Measurements from ENCODE around the gene ADAMTS16.

The ADAMTS16 gene

DNA sequence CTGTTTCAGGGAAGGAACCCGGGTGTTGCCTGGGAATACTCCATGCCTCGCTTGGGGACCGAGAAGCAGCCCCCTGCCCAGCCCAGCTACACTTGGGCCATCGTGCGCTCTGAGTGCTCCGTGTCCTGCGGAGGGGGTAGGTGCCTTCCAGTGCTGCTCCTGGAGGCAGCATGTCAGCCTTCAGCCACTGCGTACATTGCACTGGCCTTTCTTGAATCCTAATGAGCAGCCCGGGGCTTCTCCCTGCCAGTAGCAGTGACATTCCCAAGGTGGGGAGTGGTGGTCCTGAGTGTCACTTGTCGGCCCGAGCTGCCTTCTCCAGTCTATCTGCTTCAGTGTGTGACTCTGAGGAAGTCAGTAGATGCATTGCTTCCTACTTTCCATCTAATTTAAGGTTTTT, 101.9 kb downstream of the ADAMTS16 start:
- no peak overlapping the region for H3K4me3 ChIP-seq (ENCODE audit: low read depth, low read length)
- H3K27me3 ChIP-seq (replicated peaks): no peaks in the 10 kb centered on the region
- H3K36me3 ChIP-seq (replicated peaks): no peaks in the 10 kb centered on the region
- TF ChIP-seq, protein P1, sequence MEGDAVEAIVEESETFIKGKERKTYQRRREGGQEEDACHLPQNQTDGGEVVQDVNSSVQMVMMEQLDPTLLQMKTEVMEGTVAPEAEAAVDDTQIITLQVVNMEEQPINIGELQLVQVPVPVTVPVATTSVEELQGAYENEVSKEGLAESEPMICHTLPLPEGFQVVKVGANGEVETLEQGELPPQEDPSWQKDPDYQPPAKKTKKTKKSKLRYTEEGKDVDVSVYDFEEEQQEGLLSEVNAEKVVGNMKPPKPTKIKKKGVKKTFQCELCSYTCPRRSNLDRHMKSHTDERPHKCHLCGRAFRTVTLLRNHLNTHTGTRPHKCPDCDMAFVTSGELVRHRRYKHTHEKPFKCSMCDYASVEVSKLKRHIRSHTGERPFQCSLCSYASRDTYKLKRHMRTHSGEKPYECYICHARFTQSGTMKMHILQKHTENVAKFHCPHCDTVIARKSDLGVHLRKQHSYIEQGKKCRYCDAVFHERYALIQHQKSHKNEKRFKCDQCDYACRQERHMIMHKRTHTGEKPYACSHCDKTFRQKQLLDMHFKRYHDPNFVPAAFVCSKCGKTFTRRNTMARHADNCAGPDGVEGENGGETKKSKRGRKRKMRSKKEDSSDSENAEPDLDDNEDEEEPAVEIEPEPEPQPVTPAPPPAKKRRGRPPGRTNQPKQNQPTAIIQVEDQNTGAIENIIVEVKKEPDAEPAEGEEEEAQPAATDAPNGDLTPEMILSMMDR (IDR thresholded peaks at IDR 0.05; ENCODE audit: low read depth, low read length, missing control alignments): no peak
- DNase-seq: no peak
- in situ Hi-C loops (cut with HindIII; ENCODE audit: low pct_ligation_motif_present, low sequenced_read_pairs): no loop called here
- H3K27ac ChIP-seq: no peak overlapping the region

DNA sequence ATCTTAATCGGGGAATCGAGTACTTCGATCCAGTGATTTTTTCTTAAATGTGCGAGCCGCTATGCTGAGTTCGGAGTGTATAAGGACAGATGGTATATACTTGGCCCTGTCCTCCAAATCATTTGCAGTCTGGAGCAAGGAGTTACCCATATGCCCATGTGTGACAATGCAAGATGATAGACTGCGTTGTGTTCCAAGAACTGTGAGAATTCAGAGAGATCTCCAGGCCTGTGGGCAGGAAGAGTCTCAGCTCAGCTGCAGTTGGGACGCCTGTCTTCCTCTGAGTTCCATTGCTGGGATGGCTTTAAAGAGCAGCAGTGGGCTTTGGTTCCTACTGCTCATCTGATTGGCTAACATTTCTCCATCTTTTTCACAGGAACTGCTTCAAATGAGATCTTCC, 106.6 kb downstream of the ADAMTS16 start:
- no peak overlapping the region for H3K27ac ChIP-seq
- DNase-seq: no peak
- no peaks in the 10 kb centered on the region for H3K27me3 ChIP-seq (replicated peaks)
- in situ Hi-C loops (cut with HindIII; ENCODE audit: low pct_ligation_motif_present, low sequenced_read_pairs): no loop called here
- no peaks in the 10 kb centered on the region for H3K36me3 ChIP-seq (replicated peaks)
- TF ChIP-seq, protein P1 (IDR thresholded peaks at IDR 0.05; ENCODE audit: low read depth, low read length, missing control alignments): no peak
- H3K4me3 ChIP-seq (ENCODE audit: low read depth, low read length): no peak overlapping the region

DNA sequence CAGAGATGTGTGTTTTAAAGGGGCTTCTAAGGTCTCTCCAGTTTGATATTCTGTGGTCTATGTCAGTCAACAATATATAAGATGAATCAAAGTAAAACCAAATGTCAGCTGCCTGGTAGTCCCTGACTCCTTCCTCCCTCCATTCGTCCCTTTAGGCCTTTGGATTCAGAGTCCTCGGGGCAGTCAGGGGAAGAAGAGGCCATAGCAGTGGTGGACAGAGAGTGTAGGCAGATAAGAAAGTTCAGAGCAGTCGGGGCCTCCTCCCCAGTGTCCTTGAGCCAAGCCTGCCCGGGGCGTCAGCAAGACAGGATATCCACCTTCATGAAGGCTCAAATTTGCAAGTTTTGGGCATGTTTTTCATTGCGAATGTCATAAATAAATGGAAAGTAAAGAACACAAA, 110.6 kb downstream of the ADAMTS16 start:
- H3K36me3 ChIP-seq (replicated peaks): no peaks in the 10 kb centered on the region
- in situ Hi-C loops (cut with HindIII; ENCODE audit: low pct_ligation_motif_present, low sequenced_read_pairs): no loop called here
- TF ChIP-seq, protein P1 (IDR thresholded peaks at IDR 0.05; ENCODE audit: low read depth, low read length, missing control alignments): no peak
- no peak for DNase-seq
- no peak overlapping the region for H3K4me3 ChIP-seq (ENCODE audit: low read depth, low read length)
- no peak overlapping the region for H3K27ac ChIP-seq
- no peaks in the 10 kb centered on the region for H3K27me3 ChIP-seq (replicated peaks)

DNA sequence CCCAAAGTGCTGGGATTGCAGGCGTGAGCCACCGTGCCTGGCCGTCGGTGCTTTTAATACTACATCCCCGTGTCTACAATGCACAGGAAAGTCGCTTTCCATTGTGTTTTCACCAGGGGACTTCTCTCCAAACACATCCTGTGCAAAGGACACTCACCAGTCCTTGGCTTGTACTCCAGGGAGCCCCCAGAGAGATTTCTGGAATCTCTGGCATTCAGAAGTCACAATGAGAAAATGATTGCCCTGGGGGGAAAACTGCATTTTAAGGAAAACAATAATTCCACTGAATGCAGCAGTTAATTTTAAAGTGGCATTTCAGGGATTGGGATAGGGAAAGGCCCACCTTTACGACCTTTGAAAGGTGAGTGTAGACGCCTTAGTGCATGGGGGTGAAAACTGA, 112.0 kb downstream of the ADAMTS16 start:
- TF ChIP-seq, protein P1 (IDR thresholded peaks at IDR 0.05; ENCODE audit: low read depth, low read length, missing control alignments): no peak
- Histone ChIP-seq H3K27me3 (replicated peaks) (no peaks in the 10 kb centered on the region), H3K27ac (no peak overlapping the region), H3K4me3 (ENCODE audit: low read depth, low read length) (no peak overlapping the region), H3K36me3 (replicated peaks) (no peaks in the 10 kb centered on the region)
- DNase-seq: no peak
- in situ Hi-C loops (cut with HindIII; ENCODE audit: low pct_ligation_motif_present, low sequenced_read_pairs): no loop called here

DNA sequence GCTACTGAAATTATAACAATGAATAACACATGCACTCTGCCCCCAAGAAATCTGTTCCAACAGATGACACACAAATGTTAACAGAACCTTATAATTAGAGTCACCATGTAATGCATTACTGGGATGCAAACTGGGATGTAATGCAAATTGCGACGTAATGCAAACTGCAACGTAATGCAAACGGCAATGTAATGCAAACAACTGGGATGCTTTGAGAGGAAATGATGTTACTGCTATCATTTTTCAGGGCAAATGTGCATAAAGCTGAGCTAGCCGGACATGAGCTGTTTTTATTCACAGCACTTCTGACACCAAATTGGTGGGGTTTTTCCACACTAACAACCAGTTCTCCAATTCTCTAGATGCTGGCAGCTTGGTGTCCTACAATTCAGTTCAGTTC, 117.2 kb downstream of the ADAMTS16 start:
- Histone ChIP-seq H3K27ac (no peak overlapping the region), H3K4me3 (ENCODE audit: low read depth, low read length) (no peak overlapping the region), H3K36me3 (replicated peaks) (no peaks in the 10 kb centered on the region), H3K27me3 (replicated peaks) (no peaks in the 10 kb centered on the region)
- TF ChIP-seq, protein P1 (IDR thresholded peaks at IDR 0.05; ENCODE audit: low read depth, low read length, missing control alignments): no peak
- in situ Hi-C loops (cut with HindIII; ENCODE audit: low pct_ligation_motif_present, low sequenced_read_pairs): no loop called here
- no peak for DNase-seq

DNA sequence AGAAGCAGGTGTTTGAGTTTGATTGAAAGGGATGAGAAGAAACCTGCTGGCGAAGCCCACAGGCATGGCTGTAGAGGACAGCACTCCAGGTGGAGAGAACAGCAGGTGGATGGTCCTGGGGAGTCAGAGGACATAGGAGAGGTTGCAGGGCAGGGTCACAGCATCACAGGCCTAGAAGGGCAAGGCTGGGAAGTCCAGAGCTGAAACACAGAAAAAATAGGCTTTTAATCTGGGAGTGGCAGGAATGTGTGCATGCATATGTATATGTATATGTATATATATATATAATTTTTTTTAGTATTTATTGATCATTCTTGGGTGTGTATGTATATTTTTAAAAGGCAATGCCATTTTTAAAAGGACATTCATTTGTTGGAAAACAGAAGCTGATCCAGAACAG, 118.4 kb downstream of the ADAMTS16 start:
- DNase-seq: no peak
- Histone ChIP-seq H3K27ac (no peak overlapping the region), H3K36me3 (replicated peaks) (no peaks in the 10 kb centered on the region), H3K4me3 (ENCODE audit: low read depth, low read length) (no peak overlapping the region), H3K27me3 (replicated peaks) (no peaks in the 10 kb centered on the region)
- in situ Hi-C loops (cut with HindIII; ENCODE audit: low pct_ligation_motif_present, low sequenced_read_pairs): no loop called here
- TF ChIP-seq, protein P1 (IDR thresholded peaks at IDR 0.05; ENCODE audit: low read depth, low read length, missing control alignments): no peak
